ENCODE measurements around the gene OR2B2.

Gene OR2B2

GRCh38 chr6:27888566-27888965, 23.6 kb downstream of the OR2B2 start:
- ATAC-seq = no peak
- Mint-ChIP-seq H3K27ac (no peak overlapping the region), H3K27me3 (no peaks in the 10 kb centered on the region), H3K9me3 (no peaks in the 10 kb centered on the region), H3K36me3 (ENCODE audit: low read depth) (peaks cover 3% of the 10 kb centered on the region), H3K4me3 (no peak overlapping the region), H3K4me1 (peaks cover 38% of the 10 kb centered on the region)
- DNase-seq = no peak

GRCh38 chr6:27886073-27886472, 26.1 kb downstream of the OR2B2 start:
- no peaks in the 10 kb centered on the region for H3K27me3 Mint-ChIP-seq
- no peaks in the 10 kb centered on the region for H3K36me3 Mint-ChIP-seq (ENCODE audit: low read depth)
- H3K4me1 Mint-ChIP-seq = peaks cover 17% of the 10 kb centered on the region
- no peak overlapping the region for H3K27ac Mint-ChIP-seq
- no peaks in the 10 kb centered on the region for H3K9me3 Mint-ChIP-seq
- H3K4me3 Mint-ChIP-seq = no peak overlapping the region
- ATAC-seq (no peak), DNase-seq (no peak)

- Mint-ChIP-seq H3K36me3 (ENCODE audit: low read depth) (no peaks in the 10 kb centered on the region), H3K27ac (no peak overlapping the region)
Observed at GRCh38 chr6:27883136-27883535, 29.1 kb downstream of the OR2B2 start.

GRCh38 chr6:27882624-27883023, 29.6 kb downstream of the OR2B2 start:
- no peaks in the 10 kb centered on the region for H3K27me3 Mint-ChIP-seq
- no peaks in the 10 kb centered on the region for H3K9me3 Mint-ChIP-seq
- no peak for ATAC-seq
- H3K27ac Mint-ChIP-seq = no peak overlapping the region
- no peaks in the 10 kb centered on the region for H3K36me3 Mint-ChIP-seq (ENCODE audit: low read depth)
- H3K4me3 Mint-ChIP-seq = no peak overlapping the region
- no peaks in the 10 kb centered on the region for H3K4me1 Mint-ChIP-seq
- DNase-seq = no peak

More at GRCh38 chr6:27883136-27883535, 29.1 kb downstream of the OR2B2 start:
- ATAC-seq = no peak
- Mint-ChIP-seq H3K4me3 (no peak overlapping the region), H3K4me1 (no peaks in the 10 kb centered on the region), H3K27me3 (no peaks in the 10 kb centered on the region), H3K9me3 (no peaks in the 10 kb centered on the region)
- DNase-seq = no peak

GRCh38 chr6:27879837-27880236, 32.4 kb downstream of the OR2B2 start:
- Mint-ChIP-seq H3K4me3 (no peak overlapping the region), H3K9me3 (no peaks in the 10 kb centered on the region), H3K27ac (no peak overlapping the region), H3K27me3 (no peaks in the 10 kb centered on the region), H3K36me3 (ENCODE audit: low read depth) (no peaks in the 10 kb centered on the region), H3K4me1 (no peaks in the 10 kb centered on the region)
- DNase-seq = no peak
- no peak for ATAC-seq

DNA sequence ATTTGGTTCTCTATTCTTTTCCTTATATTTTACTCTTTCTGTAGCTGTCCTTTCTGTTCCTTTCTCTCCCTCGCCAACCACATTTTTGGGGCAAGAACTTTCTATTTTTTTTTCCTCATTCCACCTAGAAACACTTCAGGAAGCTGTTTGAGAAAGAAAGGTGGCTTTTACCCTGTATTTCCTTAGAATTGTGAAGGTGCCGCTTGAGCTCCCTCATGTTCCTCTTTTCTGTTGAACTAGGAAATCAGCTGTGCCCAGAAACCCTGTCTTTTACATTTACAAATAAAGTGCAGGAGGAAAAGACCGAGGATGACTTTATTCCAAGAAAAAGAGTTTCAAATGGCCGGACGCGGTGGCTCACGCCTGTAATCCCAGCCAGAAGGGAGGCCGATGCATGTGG, 38.2 kb downstream of the OR2B2 start:
- DNase-seq (no peak), ATAC-seq (no peak)
- Mint-ChIP-seq H3K9me3 (no peaks in the 10 kb centered on the region), H3K36me3 (ENCODE audit: low read depth) (peaks cover 9% of the 10 kb centered on the region), H3K27me3 (peaks cover 6% of the 10 kb centered on the region), H3K27ac (peak overlapping the region; percentile 97), H3K4me1 (peaks cover 38% of the 10 kb centered on the region), H3K4me3 (peak overlapping the region; percentile 89)

GRCh38 chr6:27873021-27873940, 38.9 kb downstream of the OR2B2 start:
- Mint-ChIP-seq H3K36me3 (ENCODE audit: low read depth) (peaks cover 9% of the 10 kb centered on the region), H3K4me1 (peaks cover 41% of the 10 kb centered on the region), H3K27me3 (peaks cover 6% of the 10 kb centered on the region), H3K4me3 (peak overlapping the region; percentile 89), H3K27ac (peak overlapping the region; percentile 97), H3K9me3 (no peaks in the 10 kb centered on the region)
- peak; percentile 80 for DNase-seq
- ATAC-seq = peak; percentile 70

- Mint-ChIP-seq H3K27ac (peak overlapping the region; percentile 97), H3K27me3 (peaks cover 6% of the 10 kb centered on the region), H3K4me3 (peak overlapping the region; percentile 89), H3K9me3 (no peaks in the 10 kb centered on the region), H3K4me1 (peaks cover 47% of the 10 kb centered on the region), H3K36me3 (ENCODE audit: low read depth) (peaks cover 9% of the 10 kb centered on the region)
- ATAC-seq = peak; percentile 53
- DNase-seq = no peak
Observed at GRCh38 chr6:27872642-27873020, 39.6 kb downstream of the OR2B2 start.

DNA sequence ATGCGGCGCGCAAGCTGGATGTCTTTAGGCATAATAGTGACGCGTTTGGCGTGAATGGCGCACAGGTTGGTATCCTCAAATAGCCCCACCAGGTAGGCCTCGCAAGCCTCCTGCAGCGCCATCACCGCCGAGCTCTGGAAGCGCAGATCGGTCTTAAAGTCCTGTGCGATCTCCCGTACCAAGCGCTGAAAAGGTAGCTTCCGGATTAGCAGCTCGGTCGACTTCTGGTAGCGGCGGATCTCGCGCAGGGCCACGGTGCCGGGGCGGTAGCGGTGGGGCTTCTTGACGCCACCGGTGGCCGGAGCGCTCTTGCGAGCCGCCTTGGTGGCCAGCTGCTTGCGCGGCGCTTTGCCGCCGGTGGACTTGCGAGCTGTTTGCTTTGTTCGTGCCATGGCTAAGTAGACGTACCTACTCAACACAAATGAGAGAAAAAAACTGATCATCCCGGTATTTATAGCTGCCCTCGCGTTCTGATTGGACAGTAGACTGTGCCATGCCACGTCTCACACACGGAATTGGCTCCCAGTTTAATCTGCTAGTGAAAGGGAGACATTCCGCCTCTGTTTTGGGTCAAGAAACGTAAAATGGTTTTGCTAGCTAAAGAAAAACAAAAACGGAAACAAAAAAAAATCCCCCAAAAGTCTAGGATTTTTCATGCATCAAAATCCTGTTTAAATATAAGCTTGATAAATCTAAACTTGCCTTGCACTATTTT, 40.1 kb downstream of the OR2B2 start:
- peaks cover 6% of the 10 kb centered on the region for H3K27me3 Mint-ChIP-seq
- H3K4me1 Mint-ChIP-seq = peaks cover 53% of the 10 kb centered on the region

DNA sequence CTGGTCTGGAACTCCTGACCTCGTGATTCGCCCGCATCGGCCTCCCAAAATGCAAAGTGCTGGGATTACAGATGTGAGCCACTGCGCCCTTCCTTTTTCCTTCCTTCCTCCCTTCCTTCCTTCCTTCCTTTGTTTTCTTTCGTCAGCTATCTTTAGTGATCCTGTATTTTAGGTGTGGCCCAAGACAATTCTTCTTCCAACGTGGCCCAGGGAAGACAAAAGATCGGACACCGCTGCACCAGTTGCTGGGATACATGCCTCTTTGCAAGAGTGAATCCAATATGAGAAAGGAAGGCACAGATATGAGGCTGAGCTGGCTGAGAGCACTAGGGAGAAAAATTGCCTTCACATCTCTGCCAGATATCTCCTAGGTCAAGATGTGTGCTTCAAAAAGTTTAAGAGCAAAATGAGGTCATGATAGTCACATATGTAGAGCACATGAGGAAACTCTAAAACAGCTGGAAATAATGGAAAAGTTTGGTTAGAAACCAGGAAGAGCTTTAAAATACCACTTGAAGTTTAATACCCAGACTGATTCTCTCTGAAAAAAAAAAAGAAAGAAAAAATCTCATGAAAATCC, 41.8 kb downstream of the OR2B2 start:
- peak overlapping the region; percentile 89 for H3K4me3 Mint-ChIP-seq
- H3K36me3 Mint-ChIP-seq (ENCODE audit: low read depth) = peaks cover 9% of the 10 kb centered on the region
- no peaks in the 10 kb centered on the region for H3K9me3 Mint-ChIP-seq
- no peak for ATAC-seq
- peak overlapping the region; percentile 97 for H3K27ac Mint-ChIP-seq
- no peak for DNase-seq
- peaks cover 70% of the 10 kb centered on the region for H3K4me1 Mint-ChIP-seq
- H3K27me3 Mint-ChIP-seq = peaks cover 6% of the 10 kb centered on the region

More for the DNA sequence above, 40.1 kb downstream of the OR2B2 start:
- Mint-ChIP-seq H3K9me3 (no peaks in the 10 kb centered on the region), H3K27ac (peak overlapping the region; percentile 97), H3K4me3 (peak overlapping the region; percentile 89), H3K36me3 (ENCODE audit: low read depth) (peaks cover 9% of the 10 kb centered on the region)
- ATAC-seq (peak; percentile 52), DNase-seq (peak; percentile 76)

DNA sequence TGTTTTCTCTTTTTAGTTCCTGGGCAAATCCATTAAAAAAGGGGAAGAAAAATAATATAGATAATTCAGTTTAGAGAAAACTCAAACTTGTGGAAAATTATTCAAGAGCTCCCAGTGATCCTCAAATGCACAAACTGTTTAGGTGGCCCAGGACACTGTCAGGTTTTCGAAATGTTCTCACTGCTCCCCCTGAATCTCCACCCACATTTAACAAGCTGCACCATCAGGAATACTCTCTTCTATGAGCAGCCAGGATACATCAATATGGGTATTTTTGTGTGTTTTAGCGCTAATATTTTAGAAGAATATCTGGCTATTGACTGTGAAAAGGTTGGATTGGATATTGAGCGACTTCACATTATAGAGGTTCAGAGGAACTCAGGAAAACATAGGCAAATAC, 43.9 kb downstream of the OR2B2 start:
- Mint-ChIP-seq H3K27me3 (peaks cover 5% of the 10 kb centered on the region), H3K9me3 (no peaks in the 10 kb centered on the region), H3K36me3 (ENCODE audit: low read depth) (peaks cover 4% of the 10 kb centered on the region), H3K4me3 (no peak overlapping the region), H3K4me1 (peaks cover 73% of the 10 kb centered on the region), H3K27ac (peak overlapping the region; percentile 64)
- DNase-seq (no peak), ATAC-seq (no peak)

GRCh38 chr6:27867945-27868300, 44.3 kb downstream of the OR2B2 start:
- DNase-seq (no peak), ATAC-seq (no peak)
- no peaks in the 10 kb centered on the region for H3K9me3 Mint-ChIP-seq
- H3K27me3 Mint-ChIP-seq = peaks cover 3% of the 10 kb centered on the region
- H3K27ac Mint-ChIP-seq = peak overlapping the region; percentile 98
- H3K36me3 Mint-ChIP-seq (ENCODE audit: low read depth) = peaks cover 2% of the 10 kb centered on the region
- H3K4me3 Mint-ChIP-seq = peak overlapping the region; percentile 87
- H3K4me1 Mint-ChIP-seq = peaks cover 71% of the 10 kb centered on the region

DNA sequence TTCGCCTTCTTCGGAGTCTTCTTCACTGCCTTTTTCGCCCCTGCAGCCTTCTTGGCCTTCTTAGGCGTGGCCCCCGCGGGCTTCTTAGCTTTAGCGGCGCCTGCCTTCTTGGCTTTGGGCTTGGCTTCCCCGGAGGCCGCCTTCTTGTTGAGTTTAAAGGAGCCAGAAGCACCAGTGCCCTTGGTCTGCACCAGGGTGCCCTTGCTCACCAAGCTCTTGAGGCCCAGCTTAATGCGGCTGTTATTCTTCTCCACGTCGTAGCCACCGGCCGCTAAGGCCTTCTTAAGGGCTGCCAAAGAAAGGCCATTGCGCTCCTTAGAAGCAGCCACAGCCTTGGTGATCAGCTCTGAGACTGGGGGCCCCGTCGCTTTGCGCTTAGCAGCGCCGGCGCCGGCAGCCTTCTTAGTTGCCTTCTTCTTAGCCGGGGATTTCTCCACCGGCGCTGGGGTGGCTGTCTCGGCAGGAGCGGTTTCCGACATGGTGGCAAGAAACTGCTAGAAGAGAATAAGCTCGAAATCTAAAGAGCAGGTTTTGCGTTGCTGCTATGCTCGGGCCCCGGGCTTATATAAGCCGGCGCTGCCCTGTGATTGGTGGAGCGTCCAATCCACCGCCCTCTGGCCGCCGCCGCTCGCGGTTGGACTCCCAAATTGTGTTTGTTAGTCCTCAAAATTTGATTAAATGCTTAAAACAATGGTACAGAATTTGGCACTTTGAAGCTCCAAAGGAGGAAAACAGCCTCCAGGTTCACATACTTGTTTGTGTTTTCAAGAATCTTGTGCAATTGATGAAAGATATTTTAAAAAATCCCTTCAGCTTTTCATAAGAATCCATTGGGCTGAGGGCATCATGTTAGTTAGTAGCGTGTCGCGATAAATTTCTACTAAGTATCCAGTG, 44.9 kb downstream of the OR2B2 start:
- H3K4me3 Mint-ChIP-seq = peak overlapping the region; percentile 87
- peaks cover 3% of the 10 kb centered on the region for H3K27me3 Mint-ChIP-seq
- ATAC-seq (peak; percentile 62), DNase-seq (peak; percentile 87)
- peaks cover 68% of the 10 kb centered on the region for H3K4me1 Mint-ChIP-seq
- peak overlapping the region; percentile 98 for H3K27ac Mint-ChIP-seq
- H3K36me3 Mint-ChIP-seq (ENCODE audit: low read depth) = peaks cover 2% of the 10 kb centered on the region
- H3K9me3 Mint-ChIP-seq = no peaks in the 10 kb centered on the region
